Astrocyte of the spinal cord (primary cell): ENCODE results near the gene HEPH.

Source experiments
- DNase-seq: peaks from one replicate; pipeline ENCODE4 v3.0.0; 2011; ENCODE audit warnings: low read depth, low spot score
- H3K4me3 ChIP-seq: 2 replicates; pipeline ENCODE4 v1.5.1; 2011; ENCODE audit warnings: low read depth, mild to moderate bottlenecking, low read length, moderate library complexity
- in situ Hi-C: cut with HindIII; loops from 2 replicates; pipeline ENCODE4 v1.10.0; 2017; ENCODE audit warnings: low sequenced_read_pairs
- TF ChIP-seq, protein P1 (sequence below): IDR thresholded peaks from 2 replicates; pipeline ENCODE4 v1.5.1; 2012; ENCODE audit warnings: low read depth, mild to moderate bottlenecking, low read length, inconsistent platforms

The HEPH gene

DNA sequence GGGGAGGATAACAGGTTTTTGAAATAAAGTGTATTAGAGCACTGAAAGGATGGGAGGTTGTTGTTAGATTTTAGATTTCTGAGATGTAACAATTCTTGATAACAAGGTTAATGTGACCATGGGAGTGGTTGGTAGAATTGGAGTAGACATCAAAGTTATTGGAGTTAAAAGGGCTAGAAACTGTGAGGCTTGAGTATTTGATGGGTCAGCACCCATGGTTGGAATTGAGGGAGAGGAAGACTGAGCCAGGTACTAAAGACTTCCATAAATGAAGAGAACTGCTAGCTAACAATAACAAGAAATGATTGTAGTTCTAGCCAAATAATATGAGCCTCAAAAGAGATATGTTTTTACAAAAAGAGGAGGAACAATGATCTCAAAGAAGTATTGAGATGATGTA is 98.8 kb downstream of the HEPH start:
- no peak overlapping the region for H3K4me3 ChIP-seq
- no peak for DNase-seq
- in situ Hi-C loops, result no loop called here
- TF ChIP-seq, protein P1, sequence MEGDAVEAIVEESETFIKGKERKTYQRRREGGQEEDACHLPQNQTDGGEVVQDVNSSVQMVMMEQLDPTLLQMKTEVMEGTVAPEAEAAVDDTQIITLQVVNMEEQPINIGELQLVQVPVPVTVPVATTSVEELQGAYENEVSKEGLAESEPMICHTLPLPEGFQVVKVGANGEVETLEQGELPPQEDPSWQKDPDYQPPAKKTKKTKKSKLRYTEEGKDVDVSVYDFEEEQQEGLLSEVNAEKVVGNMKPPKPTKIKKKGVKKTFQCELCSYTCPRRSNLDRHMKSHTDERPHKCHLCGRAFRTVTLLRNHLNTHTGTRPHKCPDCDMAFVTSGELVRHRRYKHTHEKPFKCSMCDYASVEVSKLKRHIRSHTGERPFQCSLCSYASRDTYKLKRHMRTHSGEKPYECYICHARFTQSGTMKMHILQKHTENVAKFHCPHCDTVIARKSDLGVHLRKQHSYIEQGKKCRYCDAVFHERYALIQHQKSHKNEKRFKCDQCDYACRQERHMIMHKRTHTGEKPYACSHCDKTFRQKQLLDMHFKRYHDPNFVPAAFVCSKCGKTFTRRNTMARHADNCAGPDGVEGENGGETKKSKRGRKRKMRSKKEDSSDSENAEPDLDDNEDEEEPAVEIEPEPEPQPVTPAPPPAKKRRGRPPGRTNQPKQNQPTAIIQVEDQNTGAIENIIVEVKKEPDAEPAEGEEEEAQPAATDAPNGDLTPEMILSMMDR, result no peak
